ENCODE measurements around the gene SPAG9.

SPAG9 gene

DNA sequence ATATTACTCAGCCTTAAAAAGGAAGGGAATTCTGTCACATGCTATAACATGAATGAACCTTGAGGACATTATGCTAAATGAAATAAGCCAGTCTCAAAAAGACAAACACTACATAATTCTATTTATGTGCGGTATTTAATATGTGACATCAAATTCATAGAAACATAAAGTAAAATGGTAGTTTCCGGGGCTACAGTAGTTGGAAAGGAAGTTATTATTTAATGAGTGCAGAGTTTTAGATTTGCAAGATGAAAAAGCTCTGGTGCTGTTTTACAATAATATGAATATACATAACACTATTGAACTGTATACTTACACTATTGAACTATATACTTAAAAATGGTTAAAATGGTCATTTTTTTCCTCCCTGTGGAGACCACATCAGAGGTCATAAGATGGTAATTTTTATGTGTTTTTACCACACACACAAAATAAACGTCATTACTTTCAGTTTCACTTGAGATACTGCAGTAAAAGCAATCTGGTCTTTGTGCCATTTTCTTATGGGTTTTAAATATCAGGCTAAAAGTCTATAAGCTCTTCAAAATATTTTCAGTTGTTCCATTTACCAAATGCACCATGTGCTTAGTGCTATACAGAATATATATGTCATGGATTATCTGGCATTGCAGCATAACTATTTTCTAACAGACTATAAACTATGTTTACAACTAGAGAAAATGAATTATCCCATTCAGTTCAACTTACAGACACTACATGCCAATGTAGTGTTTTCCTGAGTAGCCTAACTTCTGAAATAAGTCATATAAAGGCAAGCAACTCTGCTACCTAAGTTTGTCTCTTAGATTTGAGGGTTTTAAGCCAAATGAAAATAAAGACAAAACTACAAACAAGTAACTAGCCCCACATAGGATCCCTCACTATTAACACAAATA is 90.9 kb downstream of the SPAG9 start:
- DNase-seq: peak; percentile 5

DNA sequence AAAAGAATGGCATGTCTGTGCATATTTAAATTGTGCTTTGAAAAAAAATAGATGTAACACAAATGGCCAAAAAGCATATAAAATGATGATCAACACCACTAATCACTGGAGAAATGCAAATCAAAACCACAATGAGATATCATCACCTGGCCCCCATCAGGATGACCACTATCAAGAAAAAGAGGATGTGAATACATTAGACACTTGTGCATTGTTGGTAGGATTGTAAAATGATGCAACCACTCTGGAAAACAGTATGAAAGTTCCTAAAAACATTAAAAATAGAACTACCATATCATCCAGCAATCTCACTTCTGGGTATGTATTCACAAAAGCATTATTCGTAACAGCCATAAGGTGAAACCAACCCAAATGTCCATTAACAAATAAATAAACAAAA is 91.5 kb downstream of the SPAG9 start:
- no peak for DNase-seq

DNA sequence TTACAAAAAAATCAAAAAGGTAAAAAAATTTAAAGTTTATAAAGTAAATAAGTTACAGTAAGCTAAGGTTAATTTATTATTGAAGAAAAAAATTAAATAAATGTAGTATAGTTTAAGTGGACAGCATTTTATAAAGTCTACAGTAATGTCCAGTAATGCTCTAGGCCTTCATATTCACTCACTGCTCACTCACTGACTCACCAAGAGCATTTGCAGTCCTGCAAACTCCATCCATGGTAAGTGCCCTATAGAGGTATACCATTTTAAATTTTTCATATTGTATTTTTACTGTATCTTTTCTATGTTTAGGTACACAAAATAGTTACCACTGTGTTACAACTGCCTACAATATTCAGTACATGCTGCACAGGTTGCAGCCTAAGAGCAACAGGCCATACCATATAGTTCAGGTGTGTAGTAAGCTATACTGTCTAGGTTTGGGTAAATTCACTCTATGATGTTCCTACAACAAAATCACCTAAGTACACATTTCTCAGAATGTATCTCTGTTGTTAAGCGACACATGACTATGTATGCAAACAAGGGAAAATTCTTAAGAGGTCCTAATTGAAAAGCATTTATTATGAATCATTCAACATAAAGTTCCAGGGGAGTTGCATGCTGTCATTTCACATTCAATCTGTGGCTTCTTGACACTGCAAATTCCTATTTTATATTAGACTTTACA is 92.3 kb downstream of the SPAG9 start:
- DNase-seq: no peak

DNA sequence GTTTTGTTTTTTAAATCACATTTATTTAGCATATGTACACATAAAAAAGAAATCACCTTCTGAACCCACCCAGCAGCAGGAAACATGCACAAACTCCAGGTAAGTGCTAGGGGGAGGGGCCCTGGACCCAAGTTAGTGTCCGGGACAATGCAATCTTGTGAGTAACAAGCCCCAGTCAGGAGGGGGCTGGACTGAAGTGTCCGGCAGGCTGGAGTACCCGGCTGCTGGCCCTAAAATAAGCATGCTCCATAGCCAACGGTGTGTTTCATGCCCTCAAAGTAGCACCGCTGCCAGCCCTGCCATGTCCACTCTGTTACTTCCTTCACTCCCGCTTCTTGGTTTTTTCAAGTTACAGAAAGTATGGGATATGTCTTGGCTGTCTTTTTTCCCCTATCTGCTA is 102.1 kb downstream of the SPAG9 start:
- DNase-seq: no peak

DNA sequence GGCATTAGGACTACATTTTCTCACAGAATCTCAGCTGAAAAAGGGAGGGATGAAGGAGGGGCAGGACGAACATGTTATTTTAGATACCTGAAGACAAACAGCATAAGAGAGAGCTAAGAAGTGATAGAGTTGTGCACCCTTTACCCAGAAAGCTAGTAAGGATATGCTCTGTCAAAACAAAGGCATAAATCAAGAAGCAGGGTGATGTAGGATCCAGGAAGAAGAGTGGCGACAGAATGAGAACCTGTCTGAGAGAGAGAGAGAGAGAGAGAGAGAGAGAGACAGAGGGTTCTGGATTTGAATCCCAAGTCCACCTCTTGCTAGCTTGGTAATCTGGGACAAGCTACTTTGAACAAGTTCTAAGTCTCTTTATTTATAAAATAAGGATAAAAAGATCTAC is 103.4 kb downstream of the SPAG9 start:
- DNase-seq: no peak

DNA sequence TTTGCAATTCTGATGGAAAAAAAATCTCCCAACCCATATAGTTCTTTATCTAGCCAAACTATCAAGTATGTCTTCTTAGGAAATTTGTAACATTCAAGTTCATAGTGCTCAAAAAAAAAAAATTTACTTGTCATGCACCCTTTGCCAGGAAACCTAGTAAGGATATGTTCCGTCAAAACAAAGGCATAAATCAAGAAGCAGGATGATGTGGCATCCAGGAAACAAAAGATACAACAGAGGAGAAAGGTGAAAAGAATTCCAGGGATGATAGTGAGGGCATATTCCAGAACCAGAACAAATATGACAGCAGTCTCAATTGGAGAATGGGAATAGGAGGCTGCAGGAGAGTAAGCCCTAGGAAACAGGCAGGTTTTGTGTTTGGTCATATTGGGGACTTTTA is 104.6 kb downstream of the SPAG9 start:
- no peak for DNase-seq

DNA sequence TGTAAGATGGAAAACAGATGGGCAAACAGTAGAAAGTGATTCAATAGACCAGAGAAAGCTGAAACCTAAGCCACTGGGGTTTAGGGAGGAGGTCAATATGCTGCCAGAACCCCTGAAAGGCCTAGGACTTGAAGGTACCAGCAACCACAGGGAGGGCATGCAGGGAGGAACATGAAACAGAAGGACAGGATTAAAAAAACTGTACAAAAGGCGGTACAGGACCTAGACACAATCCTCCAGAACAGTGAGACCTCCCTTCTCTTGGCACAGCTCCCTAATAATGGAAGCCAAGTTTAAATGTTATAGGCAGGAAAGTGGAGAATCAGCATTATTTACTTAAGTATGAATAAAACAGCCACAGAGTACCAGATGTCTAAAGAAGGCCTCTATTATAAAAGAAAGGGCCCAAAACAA is 105.5 kb downstream of the SPAG9 start:
- peak; percentile 57 for DNase-seq

DNA sequence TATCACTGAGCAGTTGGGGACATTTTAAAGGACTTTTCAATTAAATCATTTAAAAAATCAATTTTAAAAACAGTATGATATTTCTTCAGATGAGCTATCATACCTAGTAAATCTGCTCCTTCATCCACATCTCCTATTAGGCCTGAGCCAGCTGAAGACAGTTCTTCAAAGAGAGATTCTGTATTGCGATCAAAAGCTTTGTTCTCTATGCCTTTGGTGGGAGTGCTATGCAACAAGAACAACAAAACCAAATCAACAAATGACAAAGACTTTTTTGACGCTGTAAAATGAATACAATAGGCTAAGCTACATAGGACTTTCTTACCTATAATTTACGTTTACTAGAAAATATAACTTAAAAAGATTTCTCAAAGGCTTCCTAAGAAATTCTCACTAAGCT is 106.5 kb downstream of the SPAG9 start:
- DNase-seq: no peak

DNA sequence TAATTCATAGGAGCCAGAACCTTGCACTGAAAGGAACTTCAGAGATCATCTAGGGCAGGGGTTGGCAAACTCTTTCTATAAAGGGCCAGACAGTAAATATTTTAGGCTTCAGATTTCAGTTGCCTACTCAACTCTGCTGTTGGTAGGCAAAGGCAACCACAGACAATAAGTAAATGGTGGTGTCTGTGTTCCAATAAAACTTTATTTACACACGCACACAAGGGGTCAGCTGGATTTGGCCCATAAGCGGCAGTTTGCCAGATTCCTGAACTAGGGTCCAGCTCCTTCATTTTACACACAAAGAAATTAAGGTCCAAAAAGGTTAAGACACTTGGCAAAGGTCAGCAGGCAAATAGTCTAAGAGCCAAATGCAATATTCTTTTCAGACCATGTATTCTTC is 107.3 kb downstream of the SPAG9 start:
- DNase-seq: no peak

DNA sequence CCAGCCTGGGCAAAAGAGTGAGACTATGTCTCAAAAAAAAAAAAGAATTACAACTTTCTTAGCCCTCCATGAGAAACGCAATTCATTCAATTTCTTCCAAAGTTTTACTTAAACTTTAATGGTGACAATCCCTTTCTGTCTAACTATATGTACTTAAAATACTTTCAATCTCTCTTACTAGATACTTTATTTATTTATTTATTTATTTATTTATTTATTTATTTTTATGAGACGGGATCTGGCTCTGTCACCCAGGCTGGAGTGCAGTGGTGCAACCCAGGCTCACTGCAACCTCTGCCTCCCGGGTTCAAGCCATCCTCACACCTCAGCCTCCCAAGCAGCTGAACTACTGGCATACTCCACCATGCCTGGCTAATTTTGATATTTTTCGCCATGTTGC is 108.1 kb downstream of the SPAG9 start:
- DNase-seq: no peak

DNA sequence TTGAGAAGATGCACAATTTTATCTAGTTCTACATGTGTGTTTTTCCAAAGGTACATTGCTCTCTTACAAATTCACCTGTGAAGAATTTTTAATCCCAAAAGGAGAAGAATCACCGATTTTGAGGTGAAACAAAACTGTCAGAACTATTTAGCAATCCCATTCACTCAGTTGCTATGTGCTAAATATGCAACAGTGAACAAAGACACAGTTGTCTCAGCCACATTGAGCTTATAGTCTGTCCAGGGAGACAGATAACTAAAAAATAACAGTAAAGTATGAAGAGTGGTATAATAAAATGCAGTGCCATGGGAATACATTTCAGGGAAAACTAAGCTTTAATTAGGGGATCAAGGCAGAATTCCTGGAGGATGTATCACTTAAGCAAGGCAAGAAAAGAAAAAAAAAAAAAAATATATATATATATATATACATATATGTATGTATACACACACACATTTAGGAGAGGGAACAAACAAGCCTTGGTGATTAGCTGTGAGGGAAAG is 110.4 kb downstream of the SPAG9 start:
- DNase-seq: no peak

DNA sequence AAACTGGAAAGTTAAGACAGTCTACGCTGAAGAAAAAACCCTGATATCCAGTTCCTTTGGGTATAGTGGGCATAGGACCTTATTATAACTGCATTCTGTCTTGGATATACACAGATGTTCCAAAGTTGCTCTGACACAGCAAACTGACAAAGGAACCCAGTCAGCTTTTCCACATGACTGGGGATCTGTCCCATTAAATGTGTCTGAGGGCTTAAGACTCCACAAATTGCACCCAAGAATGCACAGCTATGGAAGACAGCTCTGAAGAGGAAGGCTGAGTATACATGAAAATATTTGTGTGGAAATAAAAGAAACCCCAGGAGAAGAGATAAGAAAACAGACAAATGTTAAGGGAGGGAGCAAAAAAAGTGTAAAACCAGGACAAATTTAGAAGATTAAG is 114.1 kb downstream of the SPAG9 start:
- DNase-seq: no peak

DNA sequence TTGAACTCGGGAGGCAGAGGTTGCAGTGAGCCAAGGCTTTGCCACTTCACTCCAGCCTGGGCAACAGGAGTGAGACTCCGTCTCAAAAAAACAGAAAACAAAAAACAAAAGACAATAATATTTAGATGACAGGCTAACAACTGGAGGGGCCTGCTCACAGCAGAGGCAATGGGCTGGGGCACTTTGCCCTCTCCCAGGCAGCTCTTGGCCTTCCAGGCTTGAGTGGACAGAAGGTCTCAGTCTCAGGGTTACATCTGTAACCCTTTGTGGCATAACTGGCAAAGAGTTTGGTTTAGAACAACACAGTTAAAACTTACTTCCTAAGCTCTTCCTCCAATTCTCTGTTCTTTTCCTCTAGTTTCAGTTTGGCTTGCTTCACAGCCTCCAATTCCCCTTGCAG is 114.9 kb downstream of the SPAG9 start:
- no peak for DNase-seq

DNA sequence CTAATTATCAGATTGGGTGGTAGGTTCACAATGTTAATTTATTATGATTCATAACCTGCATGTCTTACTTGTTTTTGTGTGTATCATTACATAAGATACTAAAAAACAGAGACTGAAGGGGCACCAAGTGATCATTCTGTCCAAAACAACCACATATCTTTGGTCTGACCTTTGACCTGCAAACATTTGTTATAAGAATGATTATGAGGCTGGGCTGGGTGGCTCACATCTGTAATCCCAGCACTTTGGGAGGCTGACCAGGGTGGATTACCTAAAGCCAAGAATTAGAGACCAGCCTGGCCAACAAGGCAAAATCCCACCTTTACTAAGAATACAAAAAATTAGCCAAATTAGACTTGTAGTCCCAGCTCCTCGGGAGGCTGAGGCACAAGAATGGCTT is 116.4 kb downstream of the SPAG9 start:
- DNase-seq: no peak

DNA sequence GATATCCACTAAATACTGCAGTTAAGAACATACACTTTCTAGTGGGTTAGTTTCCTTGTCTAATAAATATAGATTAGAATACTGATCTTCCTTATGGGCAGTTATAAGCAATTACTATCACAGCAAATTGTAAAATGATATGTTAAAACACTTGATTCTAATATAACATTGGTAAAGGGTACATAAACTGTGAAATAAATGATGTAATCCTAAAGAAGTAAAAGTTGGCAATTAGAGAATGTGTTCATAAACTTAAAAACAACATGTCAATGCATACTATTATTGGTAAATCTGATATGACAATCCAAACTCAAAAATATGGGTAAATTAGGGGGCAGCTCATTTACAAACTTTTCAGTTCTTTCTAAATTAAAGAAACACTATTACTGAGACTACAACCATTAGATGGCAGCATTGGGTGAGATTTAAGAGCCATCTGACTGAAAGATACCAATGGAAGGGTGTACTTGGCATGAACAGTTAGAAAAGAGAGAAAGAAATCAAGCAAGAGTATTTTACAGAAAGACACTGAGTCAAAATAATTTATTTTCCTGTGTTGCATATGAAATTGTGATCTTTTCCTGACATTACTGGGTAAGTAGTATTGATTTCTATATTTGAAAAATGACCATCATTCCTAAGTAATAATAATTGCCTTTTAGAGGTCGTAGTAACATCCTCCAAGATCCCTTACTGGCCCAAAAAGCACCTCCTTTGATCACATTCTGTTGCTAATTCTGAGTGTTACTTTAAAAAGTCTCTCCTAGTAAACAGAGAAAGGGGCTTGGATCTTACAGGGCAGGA is 119.6 kb downstream of the SPAG9 start:
- DNase-seq: peak; percentile 60

DNA sequence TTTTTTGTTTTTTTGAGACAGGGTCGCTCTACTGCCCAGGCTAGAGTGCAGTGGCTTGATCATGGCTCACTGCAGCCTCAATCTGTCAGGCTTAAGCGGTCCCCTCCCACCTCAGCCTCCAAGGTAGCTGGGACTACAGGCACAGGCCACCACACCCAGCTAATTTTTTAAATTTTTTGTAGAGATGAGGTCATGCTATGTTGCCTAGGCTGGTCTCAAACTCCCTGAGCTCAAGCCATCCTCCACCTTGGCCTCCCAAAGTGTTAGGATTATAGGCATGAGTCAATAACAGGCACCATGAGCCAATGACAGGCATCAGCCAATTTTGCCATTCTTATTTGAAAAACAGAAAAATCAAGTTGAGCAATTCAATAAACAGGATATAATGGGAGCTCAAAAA is 125.0 kb downstream of the SPAG9 start:
- no peak for DNase-seq

DNA sequence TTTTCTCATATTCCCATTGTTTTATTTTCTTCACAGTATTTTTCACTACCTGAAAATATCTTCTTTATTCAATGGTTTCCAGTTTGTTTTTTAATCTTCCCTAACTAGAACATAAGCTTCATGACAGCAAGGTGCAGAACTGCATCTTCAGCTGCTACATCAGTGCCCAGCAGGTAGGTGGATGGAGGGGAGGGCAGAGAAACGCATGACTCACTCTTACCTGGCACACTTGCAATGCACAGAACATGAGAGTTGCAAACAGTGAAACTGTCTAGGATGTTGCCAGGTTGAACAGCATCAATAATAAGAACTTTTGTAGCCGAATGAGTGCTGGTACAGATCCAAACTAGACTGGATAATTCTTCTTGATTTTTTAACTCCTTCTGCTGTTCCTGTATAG is 127.1 kb downstream of the SPAG9 start:
- DNase-seq: no peak

DNA sequence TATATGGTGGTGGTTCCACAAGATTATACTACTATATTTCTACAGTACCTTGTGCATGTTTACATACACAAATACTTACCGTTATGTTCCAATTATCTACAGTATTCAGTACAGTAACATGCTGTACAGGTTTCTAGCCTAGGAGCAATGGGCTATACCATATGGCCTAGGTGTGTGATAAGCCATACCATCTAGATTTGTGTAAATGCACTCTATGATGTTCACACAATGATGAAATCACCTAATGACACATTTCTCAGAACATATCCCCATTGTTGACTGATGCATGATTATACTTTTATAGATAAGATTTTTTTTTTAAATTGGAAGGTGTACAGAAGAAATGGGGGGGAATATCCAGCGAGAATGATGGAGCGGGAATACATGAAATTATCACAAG is 131.5 kb downstream of the SPAG9 start:
- DNase-seq: no peak

DNA sequence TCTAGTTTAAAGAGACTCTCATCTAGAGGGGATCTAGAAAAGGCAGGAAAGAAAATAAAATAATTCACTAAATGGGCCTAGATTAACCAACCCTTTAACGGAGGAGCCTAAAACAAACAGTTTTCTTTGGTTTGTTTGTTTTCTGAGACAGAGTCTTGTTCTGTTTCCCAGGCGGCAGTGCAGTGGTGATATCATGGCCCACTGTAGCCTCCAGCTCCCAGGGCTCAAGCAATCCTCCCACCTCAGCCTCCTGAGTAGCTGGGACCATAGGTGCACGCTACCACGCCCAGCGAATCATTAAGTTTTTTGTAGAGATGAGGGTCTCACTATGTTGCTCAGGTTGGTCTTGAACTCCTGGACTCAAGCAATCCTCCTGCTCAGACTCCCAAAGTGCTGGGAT is 132.2 kb downstream of the SPAG9 start:
- no peak for DNase-seq

DNA sequence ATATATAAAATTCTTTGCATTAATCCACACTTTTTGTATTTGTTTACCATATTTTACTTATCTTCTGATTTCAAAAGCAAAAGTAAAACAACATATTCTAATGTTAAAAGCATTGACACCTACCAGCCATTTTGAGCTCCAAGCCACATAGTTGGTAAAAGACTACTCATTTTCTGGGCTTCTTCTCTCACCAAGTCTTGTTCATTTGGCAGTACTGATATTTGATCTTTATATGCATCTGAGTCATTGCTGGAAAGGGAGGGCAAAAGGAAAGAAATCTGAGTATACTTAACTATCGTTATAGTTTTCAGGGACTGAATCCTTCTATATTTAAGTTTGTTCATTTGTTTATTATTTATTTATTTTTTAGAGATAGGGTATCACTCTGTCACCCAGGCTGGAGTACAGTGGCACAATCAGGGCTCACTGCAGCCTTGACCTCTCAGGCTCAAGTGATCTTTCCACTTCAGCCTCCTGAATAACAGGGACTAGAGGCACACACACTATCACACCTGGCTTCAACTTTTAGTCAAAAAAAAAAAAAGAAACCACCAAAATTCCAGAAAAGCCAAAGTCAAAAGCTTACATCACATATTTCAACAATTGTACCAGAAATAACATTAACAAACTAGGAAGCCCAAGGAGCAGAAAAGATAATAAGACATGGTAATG is 133.5 kb downstream of the SPAG9 start:
- DNase-seq: no peak

DNA sequence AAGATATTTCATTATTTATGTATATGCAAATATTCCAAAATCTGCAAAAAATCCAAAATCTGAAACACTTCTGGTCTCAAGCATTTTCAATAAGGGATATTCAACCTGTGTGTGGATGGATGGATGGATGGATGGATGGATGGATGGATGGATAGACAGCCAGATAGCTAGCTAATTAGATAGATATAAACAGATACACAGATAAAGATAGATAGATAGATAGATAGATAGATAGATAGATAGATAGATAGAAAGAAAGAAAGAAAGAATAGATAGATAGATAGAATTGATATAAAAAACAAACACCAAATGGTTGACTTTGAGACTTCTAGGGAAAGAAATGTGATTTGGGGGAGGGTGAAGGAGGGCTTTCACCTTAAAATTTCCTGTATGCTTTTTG is 139.4 kb downstream of the SPAG9 start:
- no peak for DNase-seq

DNA sequence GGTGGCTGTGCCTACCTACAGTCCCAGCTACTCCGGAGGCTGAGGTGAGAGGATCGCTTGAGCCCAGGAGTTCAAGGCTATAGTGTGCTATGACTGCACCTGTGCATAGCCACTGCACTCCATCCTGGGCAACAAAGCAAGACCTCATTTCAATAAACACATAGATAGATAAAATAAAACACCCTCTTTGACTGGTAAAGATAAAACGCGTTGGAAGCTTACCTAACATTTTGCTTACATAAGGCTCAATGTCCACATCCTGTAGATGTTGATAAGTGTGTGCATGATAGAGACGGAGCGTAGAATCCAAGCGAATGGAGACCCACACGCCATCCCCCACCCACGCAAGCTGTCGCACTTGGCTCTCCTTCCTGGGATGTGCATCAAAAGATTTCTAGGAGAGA is 141.1 kb downstream of the SPAG9 start:
- DNase-seq: no peak

All from NCI-H774 (cell line).